Kidney epithelial cell (primary cell): ENCODE measurements around the gene APOL4. TPM values are rescaled to one million over a fixed set of nuclear protein-coding genes. Genes with fewer than 3 reads are reported as not detected.

Experiments used
- DNase-seq: peaks from one replicate; pipeline ENCODE4 v3.0.0-alpha.2; 2010; ENCODE audit warnings: low read depth
- H3K27me3 ChIP-seq: 2 replicates; pipeline ENCODE4 v1.6.0; 2011; ENCODE audit warnings: low read length; ENCODE audit not compliant: control insufficient read depth, insufficient read depth
- H3K36me3 ChIP-seq: 2 replicates; pipeline ENCODE4 v1.5.1; 2011; ENCODE audit warnings: low read length; ENCODE audit not compliant: control insufficient read depth, insufficient read depth
- H3K4me3 ChIP-seq: 2 replicates; pipeline ENCODE4 v1.5.1; 2011; ENCODE audit warnings: low read depth, mild to moderate bottlenecking, control low read depth, low read length
- CTCF ChIP-seq: IDR thresholded peaks from 2 replicates; pipeline ENCODE4 v1.5.1; 2011; ENCODE audit warnings: mild to moderate bottlenecking, moderate library complexity, low read length, control low read depth, inconsistent platforms; ENCODE audit not compliant: insufficient read depth, poor library complexity, severe bottlenecking
- total RNA-seq: library from RNA; depleted of rRNA; stranded (reverse); fragments of >200 nt; gene quantifications from 2 replicates; pipeline ENCODE4 v1.2.3, GENCODE V29; 2015

APOL4 gene
- total RNA-seq, 1 donor from 2014 or later: not detected

- H3K27me3 ChIP-seq: no peaks in the 10 kb centered on the region
- TF ChIP-seq CTCF: no peak
- H3K4me3 ChIP-seq: peak overlapping the region; percentile 45
- DNase-seq: no peak
- H3K36me3 ChIP-seq: no peaks in the 10 kb centered on the region
Measured at GRCh38 chr22:36237462-36238372, 36.1 kb upstream of the APOL4 start.

- no peak for DNase-seq
- Histone ChIP-seq H3K4me3 (no peak overlapping the region), H3K36me3 (no peaks in the 10 kb centered on the region), H3K27me3 (no peaks in the 10 kb centered on the region)
- TF ChIP-seq CTCF: no peak
Measured at GRCh38 chr22:36236388-36237319, 35.0 kb upstream of the APOL4 start.

- TF ChIP-seq CTCF: no peak
- no peak overlapping the region for H3K4me3 ChIP-seq
- no peaks in the 10 kb centered on the region for H3K27me3 ChIP-seq
- no peaks in the 10 kb centered on the region for H3K36me3 ChIP-seq
- DNase-seq: no peak
Measured at GRCh38 chr22:36235585-36235984, 34.0 kb upstream of the APOL4 start.

GRCh38 chr22:36234919-36235318 is 33.3 kb upstream of the APOL4 start:
- DNase-seq: no peak
- Histone ChIP-seq H3K36me3 (no peaks in the 10 kb centered on the region), H3K4me3 (no peak overlapping the region), H3K27me3 (no peaks in the 10 kb centered on the region)
- TF ChIP-seq CTCF: no peak

- Histone ChIP-seq H3K36me3 (no peaks in the 10 kb centered on the region), H3K4me3 (no peak overlapping the region), H3K27me3 (no peaks in the 10 kb centered on the region)
- no peak for TF ChIP-seq CTCF
- DNase-seq: no peak
Measured at GRCh38 chr22:36234213-36234612, 32.6 kb upstream of the APOL4 start.
